Peyer's patch (tissue), 4 donors: ENCODE data around the gene DNHD1.

Experiments
- POLR2A ChIP-seq, 2 donors: fragments of 450-650 bp; IDR thresholded peaks; one replicate each; pipeline ENCODE4 v1.5.1; 2017; ENCODE audit warnings: antibody characterized with exemption in 2 of 2, mild to moderate bottlenecking in 2 of 2, moderate library complexity in 2 of 2
- TF ChIP-seq, protein P1 (sequence below), 6 experiments: fragments of 450-650 bp in 4 of 6; fragments of 200-600 bp in 2 of 6; sonication (generic) in 1 of 6; IDR thresholded peaks; one replicate each; pipeline ENCODE4 v1.5.1; 2017 to 2019; ENCODE audit warnings: antibody characterized with exemption in 6 of 6, mild to moderate bottlenecking in 3 of 6, moderate library complexity in 1 of 6

DNA sequence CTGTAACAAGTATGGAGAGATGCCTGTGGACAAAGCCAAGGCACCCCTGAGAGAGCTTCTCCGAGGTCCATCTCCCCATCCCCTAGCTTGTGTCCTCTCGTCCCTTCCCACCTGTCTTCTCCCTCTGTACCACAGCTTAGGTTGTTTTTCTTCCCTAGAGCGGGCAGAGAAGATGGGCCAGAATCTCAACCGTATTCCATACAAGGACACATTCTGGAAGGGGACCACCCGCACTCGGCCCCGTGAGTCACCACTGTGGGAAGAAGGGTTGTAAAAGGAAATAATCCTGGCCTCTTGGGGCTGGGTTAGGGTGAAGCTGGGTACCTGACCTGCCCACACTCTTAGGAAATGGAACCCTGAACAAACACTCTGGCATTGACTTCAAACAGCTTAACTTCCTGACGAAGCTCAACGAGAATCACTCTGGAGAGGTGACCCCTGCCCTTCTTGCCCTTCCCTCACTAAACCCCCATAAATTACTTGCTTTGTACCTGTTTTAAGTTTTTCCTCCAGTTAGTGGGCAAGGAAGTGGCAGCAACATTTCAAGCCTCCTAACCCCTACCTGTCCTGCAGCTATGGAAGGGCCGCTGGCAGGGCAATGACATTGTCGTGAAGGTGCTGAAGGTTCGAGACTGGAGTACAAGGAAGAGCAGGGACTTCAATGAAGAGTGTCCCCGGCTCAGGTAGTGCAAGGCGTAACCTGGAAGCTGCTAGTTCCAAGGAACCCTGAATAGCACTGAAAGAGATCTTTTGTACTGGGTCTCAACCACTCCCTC, 111.8 kb downstream of the DNHD1 start:
- TF ChIP-seq, protein P1, sequence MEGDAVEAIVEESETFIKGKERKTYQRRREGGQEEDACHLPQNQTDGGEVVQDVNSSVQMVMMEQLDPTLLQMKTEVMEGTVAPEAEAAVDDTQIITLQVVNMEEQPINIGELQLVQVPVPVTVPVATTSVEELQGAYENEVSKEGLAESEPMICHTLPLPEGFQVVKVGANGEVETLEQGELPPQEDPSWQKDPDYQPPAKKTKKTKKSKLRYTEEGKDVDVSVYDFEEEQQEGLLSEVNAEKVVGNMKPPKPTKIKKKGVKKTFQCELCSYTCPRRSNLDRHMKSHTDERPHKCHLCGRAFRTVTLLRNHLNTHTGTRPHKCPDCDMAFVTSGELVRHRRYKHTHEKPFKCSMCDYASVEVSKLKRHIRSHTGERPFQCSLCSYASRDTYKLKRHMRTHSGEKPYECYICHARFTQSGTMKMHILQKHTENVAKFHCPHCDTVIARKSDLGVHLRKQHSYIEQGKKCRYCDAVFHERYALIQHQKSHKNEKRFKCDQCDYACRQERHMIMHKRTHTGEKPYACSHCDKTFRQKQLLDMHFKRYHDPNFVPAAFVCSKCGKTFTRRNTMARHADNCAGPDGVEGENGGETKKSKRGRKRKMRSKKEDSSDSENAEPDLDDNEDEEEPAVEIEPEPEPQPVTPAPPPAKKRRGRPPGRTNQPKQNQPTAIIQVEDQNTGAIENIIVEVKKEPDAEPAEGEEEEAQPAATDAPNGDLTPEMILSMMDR (IDR thresholded peaks at IDR 0.05): no peak
- TF ChIP-seq POLR2A (IDR thresholded peaks at IDR 0.05): no peak
